ENCODE results near the gene CTNND2. TPM values are rescaled to one million over a fixed set of nuclear protein-coding genes. Genes with fewer than 3 reads are reported as not detected.

The CTNND2 gene
- total and polyA plus RNA-seq, 4 donors: 0.05 to 0.50 (median 0.27) TPM

GRCh38 chr5:11289733-11290132 lies 614.5 kb downstream of the CTNND2 start:
- no peak for DNase-seq (ENCODE audit: low spot score)
- 81% methylated on average over 5 of the region's 5 CpGs for WGBS
- H3K36me3 ChIP-seq (ENCODE audit: control insufficient read depth in 4 of 4, insufficient read depth in 3 of 4, low read depth in 1 of 4, low read length in 3 of 4): no peaks in the 10 kb centered on the region
- no peaks in the 10 kb centered on the region for H3K9me3 ChIP-seq (ENCODE audit: control insufficient read depth in 4 of 4, low read length in 3 of 4)
- H3K27ac ChIP-seq (ENCODE audit: low read depth in 1 of 2, low read length in 2 of 2): no peak overlapping the region
- H3K4me1 ChIP-seq (ENCODE audit: control insufficient read depth in 4 of 4, insufficient read depth in 4 of 4, low read length in 3 of 4): no peaks in the 10 kb centered on the region
- H3K9ac ChIP-seq (ENCODE audit: low read depth in 1 of 2, low read length in 2 of 2): no peak overlapping the region
- TF ChIP-seq GABPA (IDR thresholded peaks at IDR 0.05 in 1 of 2, conservative IDR thresholded peaks at IDR 0.05 in 1 of 2) (no peak), RAD21 (IDR thresholded peaks at IDR 0.05) (peak; percentile 15 to 32)
- no peak overlapping the region for H3K4me3 ChIP-seq (ENCODE audit: low read depth in 1 of 3, low read length in 3 of 3)
- H3K27me3 ChIP-seq (ENCODE audit: control insufficient read depth in 4 of 4, insufficient read depth in 4 of 4, low read length in 3 of 4): no peaks in the 10 kb centered on the region

- TF ChIP-seq HNF4A (conservative IDR thresholded peaks at IDR 0.05) (no peak), FOXA1 (IDR thresholded peaks at IDR 0.05) (no peak), GABPA (IDR thresholded peaks at IDR 0.05 in 1 of 2, conservative IDR thresholded peaks at IDR 0.05 in 1 of 2) (no peak), CTCF (IDR thresholded peaks at IDR 0.05; ENCODE audit: low read depth, low read length, missing input control) (no peak), EGR1 (IDR thresholded peaks at IDR 0.05; ENCODE audit: low read depth in 2 of 2) (no peak), ZBTB33 (IDR thresholded peaks at IDR 0.05) (no peak), RXRA (IDR thresholded peaks at IDR 0.05) (no peak), NR2F2 (IDR thresholded peaks at IDR 0.05) (no peak), FOXA2 (IDR thresholded peaks at IDR 0.05) (no peak), SP1 (IDR thresholded peaks at IDR 0.05) (no peak), RAD21 (IDR thresholded peaks at IDR 0.05) (no peak), YY1 (IDR thresholded peaks at IDR 0.05) (no peak), ATF3 (IDR thresholded peaks at IDR 0.05) (no peak), MAX (IDR thresholded peaks at IDR 0.05) (no peak), REST (IDR thresholded peaks at IDR 0.05) (no peak), JUND (IDR thresholded peaks at IDR 0.05) (no peak), HNF4G (IDR thresholded peaks at IDR 0.05) (no peak)
Measured at GRCh38 chr5:11289208-11289607, 615.0 kb downstream of the CTNND2 start.

More at GRCh38 chr5:11289208-11289607, 615.0 kb downstream of the CTNND2 start:
- DNase-seq (ENCODE audit: low spot score): no peak
- Histone ChIP-seq H3K4me1 (ENCODE audit: control insufficient read depth in 4 of 4, insufficient read depth in 4 of 4, low read length in 3 of 4) (no peaks in the 10 kb centered on the region), H3K27ac (ENCODE audit: low read depth in 1 of 2, low read length in 2 of 2) (no peak overlapping the region), H3K4me3 (ENCODE audit: low read depth in 1 of 3, low read length in 3 of 3) (no peak overlapping the region), H3K27me3 (ENCODE audit: control insufficient read depth in 4 of 4, insufficient read depth in 4 of 4, low read length in 3 of 4) (no peaks in the 10 kb centered on the region), H3K9ac (ENCODE audit: low read depth in 1 of 2, low read length in 2 of 2) (no peak overlapping the region), H3K9me3 (ENCODE audit: control insufficient read depth in 4 of 4, low read length in 3 of 4) (no peaks in the 10 kb centered on the region), H3K36me3 (ENCODE audit: control insufficient read depth in 4 of 4, insufficient read depth in 3 of 4, low read depth in 1 of 4, low read length in 3 of 4) (no peaks in the 10 kb centered on the region)
- 82% methylated on average over 4 of the region's 4 CpGs for WGBS
